ENCODE results near the gene DPCD.
"Not testable (repeated sequence)": the region's sequence is repeated elsewhere in the genome, so short reads cannot be mapped to it uniquely, and the experiment has no call there.

DPCD gene

DNA sequence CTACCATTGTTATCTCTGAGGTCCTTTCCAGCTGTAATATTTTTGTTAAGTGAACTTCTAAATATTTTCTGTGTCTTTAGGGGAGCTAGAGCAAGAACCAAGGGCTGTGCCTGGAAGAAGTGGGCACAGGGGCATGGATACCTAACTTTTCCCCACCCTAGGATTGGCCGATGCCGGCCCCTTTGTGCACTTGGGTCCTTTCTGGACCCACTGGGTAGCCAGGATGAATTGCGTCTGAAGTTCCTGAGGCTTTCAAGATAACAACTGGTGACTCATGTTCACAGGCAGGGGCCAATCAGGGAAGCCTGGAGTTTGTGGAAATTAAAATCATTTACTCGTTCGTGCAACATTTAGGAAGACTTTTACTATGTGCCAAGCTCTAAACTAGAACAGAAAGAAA is 758 bp downstream of the DPCD start:
- DNase-seq, result no peak

DNA sequence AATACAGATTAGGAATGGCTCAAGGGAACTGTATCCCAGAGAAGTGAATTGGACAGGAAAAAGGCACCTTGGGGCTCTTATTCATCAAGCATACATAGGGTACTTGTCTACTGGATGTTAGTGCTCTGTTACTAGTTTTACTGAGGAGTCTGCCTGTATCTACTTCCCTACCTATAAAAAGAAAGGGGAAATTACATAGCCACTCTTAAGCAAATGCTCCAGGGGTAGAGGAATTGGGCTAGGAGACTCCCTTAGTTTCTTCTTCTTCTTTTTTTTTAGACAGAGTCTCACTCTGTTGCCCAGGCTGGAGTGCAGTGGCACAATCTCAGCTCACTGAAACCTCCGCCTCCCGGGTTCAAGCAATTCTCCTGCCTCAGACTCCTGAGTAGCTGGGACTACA is 5.2 kb downstream of the DPCD start:
- not testable (repeated sequence) for DNase-seq

DNA sequence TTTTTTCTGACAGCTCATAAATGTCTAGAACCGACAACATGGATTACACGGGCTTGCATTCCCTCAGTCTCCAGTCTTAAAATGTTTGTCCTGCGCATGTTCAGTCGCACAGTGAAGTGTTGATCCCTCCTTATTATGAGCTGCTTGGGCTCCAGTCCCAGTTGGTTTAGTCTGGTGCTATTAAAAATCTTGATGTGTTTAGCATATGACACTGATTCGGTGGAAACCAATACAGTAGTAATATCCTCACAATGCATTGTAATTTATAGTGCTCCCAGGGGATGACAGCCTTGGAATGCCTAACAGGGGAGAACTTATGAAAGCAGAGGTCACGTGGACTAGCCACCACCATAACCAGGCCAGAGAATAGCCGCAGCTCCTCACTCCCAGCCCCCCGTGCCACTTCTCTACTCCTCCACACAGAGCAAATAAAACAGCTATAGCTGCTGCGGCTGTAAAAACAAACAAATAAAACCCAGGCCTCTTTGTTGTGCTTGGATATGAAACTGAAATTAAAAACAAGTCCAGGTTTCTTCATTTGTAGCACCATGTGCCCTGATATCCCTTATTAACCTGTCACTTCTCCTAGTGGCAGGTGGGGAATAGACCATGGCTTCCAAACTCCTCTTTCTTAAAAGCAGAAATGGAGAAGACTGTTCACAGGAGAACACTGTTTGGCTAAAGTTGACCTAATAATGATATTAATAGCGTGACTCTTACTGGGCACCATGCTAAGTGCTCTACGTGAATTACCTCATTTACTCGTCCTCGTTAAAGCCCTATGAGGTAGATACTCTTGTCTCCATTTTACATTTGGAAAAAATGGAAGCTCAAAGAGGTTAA is 7.7 kb downstream of the DPCD start:
- DNase-seq, result no peak

DNA sequence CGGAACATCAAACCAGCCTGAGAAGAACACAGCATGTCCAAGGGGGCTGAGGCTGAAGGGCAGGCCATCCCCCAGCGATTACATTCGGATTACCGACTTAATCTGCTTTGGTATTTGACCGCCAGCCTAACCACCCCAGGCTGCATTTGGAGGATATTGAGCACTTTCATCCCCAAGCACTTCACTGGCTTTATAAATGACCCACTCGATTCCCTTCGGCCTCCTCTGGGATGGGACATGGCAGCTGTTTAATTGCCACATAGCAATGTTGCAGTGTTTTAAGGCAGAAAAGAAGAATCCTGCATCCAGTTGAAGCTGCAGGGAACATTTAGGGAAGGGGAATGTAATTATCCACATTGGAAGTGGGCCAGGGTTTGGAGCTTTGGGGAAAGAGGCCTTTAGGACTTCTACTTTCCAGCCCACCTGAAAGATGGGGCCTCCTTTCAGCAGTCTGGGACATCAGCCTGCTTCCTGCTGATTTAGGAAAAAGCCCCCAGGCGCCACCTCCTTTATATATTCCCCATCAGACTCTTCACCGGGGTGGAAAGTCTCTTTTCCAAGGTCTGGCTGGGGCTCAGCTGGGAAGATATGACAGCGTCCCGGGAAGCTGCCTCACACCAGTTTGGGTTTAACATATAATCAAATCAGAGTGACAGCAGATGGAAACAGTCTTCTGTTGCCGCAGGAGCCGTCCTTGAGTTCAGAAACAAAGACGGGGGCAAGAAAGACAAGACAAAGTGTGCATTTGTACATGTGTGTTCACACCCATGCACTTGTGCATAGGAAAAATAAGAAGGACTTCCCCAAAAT is 9.2 kb downstream of the DPCD start:
- no peak for DNase-seq

DNA sequence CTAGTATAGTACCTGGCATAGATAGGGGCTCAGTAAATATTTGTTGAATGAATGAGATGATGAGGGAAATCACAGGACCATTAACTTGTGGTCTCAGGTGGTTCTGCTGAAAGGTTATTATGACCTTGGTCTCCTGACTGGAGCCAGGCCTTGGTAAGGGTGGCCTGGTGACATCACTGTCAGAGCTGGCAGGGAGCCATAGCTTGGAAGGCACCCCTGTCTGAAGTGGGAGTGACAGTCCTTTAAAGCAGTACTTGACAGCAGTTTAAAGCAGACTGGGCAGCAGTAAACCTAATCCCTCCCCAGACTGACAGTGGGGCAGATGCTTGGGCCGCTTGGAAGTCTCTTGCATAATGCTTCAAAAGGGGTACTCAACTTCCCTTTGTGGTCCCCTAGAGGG is 13.4 kb downstream of the DPCD start:
- no peak for DNase-seq

DNA sequence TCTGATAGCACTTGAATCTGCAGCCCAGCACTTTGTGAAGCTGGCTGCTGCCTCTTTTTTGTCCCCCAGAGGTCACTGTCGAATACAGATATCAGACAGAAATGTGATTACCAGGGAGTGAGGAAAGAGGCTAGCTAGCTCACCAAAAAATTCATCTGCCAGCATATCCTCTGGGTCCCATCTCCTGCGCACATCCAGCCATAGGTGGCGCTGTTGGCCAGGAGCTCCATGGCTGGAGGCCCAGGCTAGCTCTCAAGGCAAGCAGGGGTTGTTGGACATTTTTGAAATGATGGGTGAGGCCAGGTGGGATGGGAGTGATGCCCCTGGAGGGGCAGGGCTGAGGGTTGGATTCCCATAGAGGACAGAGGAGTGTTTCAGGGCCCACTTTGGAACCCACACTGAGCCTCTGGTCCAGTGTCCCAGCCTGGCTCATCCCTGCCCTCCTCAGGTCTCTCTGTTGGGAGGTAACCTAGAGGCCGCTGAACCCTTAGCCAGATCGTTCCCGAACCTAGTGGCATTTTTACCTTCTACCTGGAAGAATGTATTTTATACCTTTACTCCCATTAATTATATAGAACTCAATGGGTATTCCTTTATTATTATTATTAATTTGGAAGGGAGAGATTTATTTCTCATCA is 14.8 kb downstream of the DPCD start:
- peak; percentile 70 for DNase-seq

DNA sequence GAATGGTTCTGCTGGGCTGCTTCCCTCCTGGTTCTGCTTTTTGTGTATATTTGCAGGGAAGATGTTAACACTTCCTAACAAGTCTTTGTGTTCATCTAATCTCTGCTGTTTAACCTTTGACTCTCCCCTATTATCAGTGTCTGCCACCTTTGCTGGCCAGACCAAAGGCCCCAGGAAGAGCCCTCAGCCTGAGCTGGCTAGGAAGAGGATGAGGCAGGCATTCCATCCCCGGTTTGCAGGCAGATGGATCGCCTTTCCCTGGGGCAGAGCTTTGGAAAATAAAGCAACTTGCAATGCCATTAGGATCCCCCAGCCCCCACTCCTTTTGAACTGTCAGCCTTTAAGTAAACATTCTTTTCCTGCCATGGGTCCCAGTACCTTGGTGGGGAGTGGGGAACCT is 19.0 kb downstream of the DPCD start:
- DNase-seq, result no peak

DNA sequence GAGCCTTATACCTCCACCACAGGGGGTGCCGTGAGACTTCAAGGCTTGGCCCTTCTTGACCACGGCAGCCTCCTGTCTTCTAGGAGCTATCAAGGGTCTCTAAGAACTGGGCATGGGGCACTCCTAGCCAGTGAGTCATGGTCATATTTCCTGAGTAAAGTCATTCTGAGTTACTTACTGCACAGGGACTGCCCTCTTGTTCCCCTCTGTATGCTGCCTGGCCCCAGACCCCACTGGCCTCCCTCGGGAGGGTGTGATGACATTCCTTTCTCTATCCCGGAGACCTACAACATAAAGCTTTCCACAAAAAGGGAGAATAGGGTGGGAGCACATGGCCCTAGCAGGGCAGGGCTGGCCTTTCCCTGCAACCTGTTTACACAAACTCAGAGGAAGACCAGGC is 21.4 kb downstream of the DPCD start:
- DNase-seq, result no peak

DNA sequence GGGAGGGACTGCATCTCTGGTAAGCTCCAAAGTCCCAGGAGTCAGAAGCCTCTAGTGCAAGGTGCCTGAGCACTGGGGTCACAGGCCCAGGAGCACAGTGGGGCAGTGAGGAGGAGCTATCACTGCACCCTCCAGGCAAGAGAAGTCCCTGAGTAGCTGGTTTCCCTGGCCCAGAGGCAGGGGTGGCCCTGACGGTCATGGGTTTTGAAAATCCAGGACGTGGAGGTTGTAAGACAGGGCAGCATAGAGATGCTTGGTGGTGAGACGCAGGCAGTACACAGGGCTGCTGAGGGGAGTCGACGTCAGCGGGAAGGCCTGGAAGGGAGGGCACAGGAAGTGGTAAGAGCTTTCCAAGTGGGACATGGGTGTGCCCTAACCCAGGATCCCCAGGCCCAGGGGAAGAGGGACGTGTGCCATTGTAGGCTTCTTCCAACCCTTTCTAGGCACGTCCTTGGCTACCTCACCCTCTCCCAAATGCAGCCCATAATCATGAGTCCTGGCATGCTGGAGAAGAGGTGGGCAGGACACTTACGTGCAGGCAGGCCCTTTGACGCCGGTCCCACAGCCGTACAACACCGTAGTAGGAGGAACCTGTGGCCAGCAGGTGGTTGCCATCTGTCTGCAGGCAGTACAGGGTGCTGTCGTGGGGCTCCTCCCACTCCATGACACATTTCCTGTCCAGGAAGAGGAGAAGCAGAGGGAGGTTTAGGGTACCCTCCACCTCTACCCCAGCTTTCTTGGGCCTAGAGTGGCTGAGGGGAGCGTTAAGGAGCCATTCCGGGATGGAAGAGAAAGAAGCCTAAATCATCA is 23.2 kb downstream of the DPCD start:
- no peak for DNase-seq

DNA sequence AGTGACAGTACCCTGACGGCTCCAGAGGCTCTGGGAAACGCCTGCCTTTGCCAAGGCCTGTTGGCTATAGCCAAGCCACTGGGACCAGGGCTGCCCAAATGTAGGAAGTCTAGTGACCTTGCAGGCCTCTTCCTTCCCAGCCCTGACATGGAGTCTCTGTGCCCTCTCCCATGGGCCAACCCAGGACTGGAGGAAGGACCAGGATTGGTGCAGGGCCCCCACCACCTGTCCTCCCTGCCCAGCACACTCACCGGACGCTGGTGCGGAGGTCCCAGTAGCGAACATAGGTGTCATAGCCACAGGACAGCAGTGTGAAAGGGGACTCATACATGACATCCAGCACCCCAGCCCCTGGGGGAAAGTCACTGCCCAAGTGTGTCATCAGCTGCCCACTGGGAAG is 24.0 kb downstream of the DPCD start:
- no peak for DNase-seq

DNA sequence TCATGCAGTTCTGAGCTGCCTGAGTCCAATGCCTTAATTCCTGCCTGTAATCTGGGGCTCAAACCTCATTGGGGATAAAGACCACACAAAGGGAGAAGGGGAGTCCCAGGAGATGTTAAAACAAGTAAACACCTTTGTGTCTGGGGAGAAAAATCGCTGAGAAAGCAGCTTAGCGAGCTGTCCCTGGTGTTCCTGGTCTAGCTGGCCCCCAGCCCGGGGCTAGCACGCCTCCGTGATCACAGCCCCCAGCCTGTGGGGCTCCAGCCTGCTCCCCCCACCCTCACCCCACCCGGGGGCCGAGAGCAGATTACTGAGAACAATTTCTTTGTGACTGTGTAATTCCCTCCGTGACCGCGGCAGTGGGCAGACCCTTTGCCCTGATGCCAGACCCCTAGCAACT is 24.8 kb downstream of the DPCD start:
- no peak for DNase-seq

DNA sequence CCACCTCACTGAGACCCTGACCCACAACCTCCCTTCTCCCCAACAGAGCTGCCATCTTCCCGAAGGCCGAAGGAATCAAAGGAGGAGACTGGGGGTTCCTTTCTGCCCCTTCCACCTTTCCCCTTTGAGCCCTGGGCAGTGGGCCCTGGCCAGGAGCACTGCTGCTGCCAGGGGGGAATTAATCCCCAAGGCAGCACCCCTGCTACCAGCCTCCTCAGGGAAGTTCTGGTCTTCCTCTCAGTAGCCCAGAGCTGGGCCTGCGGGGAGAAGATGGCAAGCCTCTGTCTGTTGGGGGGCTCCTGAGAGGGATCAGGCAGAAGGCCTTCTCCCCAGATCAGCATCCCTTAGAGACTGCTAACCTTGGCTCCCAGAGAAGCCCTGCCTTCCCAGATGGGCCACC is 25.5 kb downstream of the DPCD start:
- no peak for DNase-seq

DNA sequence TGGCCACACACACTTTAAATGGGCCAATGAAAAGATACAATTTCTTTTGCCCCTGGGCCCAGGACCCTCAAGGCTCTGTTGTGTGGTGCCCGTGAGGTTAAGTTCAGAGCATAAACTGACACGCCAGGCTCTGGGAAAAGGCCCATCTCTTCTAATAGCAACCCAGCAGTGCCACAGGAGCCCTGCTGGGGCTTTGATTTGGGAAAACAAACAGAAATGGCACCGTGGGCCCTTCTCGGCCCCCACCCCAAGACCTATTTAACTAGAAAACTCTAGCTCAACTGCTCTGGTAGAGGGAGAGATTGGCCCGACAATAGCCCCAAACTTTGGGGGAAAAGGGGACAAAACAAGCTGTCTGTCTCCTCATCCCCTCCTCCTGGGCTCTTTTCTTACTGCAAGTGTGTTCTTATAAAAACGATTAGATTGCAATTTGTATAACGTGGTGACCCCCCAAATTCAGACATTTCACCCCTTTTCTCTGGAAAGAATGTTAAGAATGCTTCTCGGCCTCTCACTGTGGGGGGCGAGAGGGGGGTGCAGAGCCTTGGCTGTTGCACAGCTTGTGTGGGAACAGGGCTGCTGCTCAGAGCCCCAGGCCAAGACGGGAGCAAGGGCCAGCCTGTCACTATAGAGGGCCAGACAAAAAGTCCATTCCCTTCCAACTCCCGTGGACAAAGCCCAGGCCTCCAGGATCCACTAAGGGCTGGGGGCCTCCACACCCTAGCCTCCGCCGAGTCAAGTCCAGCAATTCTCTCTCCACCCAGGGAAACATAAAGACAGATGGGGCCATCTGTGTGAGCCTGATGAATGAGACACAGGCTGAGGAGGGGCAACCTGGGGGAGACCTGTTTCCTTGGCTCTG is 26.8 kb downstream of the DPCD start:
- DNase-seq, result no peak

DNA sequence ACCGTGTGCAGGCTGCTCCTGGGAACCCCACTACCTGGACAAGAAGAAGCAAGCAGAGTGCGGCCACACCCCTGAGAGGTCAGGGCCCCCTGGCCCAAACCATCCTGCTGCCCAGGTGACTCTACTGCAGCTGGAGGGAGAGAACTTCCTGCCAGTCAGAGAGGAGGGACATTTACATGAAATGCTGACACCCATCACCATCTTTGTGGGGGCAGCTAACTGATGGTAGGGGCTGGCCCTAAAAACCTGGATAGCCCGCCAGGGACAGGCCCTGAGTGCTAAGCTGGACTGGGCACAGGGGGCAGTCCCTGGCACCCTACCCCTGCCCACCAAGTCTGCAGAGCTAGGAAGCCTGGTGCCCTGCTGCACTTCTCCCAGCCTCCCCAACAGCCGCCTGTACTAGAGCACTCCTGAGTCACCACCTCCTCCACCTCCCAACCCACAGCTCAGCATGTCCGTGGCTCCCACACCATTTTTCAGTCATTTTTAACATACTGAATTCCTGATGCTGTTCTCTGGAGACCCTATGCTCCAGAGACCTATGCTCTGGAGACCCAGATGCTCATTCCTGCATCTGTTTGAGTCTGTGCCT is 27.5 kb downstream of the DPCD start:
- DNase-seq, result no peak

DNA sequence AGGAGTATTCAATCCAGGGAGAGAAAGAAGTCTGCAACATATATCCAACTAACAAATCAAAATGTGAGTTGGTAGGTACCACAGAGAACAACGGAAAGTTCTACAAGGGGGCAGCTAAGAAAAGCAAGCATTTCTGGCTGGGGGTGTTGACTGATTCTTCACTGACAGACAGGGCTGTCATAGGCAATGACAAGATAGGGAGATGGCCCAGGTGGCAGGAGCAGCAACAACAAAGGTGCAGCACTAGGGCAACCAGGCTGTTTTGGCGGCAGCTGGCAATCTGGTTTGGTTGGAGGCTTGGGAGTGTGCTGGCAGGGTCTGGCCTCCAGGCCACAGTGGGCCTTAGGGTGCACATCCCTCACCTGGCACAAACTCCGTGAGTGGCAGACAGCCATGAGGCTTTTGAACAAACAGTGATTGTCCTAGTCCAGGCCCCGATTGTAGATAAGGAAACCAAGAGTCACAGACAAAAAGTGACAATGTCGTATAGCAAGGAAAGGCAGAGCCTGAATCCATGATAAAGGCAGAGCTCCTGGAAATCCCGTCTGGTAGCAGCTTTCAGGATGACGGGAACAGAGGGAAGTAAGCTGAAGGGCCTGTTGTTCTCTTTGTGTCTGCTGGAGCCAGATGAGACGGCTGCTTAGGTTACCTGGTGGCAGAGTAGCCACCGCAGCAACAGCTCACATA is 28.4 kb downstream of the DPCD start:
- no peak for DNase-seq

DNA sequence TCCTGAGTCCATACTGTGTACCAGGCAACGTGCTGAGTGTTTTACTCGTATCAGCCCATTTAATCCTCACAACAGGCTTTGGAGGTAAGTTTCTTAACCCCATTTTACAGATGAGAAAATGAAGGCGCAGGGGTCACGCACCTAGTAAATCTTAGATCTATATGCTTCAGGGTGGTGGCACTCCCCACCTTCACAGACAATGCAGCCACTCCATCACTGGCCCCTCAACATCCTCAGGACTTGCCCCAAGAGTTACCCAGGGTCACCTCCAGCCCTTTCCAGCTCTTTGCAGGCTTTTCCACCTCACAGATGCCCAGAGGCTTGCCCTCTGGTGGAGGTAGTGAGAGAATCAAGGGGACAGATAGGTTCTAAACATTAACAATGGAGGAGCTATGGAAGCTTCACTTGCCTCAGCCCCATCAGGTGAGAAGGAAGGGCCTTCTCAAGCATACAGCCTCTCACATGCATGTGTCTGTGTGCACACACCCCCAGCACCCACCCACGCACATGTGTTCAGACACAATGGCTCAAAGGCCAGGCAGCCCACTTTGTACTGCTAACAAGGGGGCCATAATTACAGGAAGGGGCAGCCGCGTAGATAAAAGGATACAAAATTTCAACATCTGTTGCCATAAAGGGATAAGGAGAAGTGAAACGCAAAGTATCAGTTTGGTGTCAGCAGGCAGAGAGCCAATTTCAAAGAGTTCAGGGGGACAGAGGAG is 29.1 kb downstream of the DPCD start:
- DNase-seq, result no peak

DNA sequence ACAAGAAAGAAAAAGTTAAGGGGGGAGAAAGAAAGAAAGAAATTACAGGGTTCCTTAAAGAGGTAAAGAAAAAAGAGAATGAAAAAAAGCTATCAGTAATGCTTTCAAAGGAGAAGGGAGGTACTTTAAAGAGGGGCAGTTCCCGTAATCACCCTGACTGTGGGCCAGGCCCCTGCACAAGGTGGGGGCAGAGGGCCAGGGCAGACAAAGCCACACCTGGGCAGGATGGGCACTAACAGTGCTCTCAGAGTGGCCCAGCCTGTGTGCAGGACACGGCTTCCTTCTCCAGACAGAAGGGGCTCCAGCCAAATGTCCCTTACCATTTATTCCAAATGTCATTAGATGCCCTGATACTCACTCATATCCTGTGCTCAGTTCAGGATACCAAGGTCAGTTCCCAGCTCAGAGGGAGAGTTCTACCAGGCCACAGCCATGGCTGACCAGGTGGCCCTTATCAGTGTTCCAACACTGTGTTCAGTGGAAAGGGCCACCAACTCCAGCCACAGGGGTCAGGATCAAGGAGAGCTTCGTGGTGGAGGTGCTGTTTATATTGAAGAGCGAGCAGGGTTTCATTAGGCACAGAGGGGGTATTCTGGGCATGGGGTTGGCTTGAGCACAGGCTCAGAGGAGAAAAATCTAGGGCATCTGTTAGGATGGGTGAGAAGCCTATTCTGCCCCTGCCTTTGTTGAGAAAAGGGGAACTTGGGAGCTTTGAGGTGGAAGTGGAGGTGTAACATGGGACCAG is 29.9 kb downstream of the DPCD start:
- no peak for DNase-seq

DNA sequence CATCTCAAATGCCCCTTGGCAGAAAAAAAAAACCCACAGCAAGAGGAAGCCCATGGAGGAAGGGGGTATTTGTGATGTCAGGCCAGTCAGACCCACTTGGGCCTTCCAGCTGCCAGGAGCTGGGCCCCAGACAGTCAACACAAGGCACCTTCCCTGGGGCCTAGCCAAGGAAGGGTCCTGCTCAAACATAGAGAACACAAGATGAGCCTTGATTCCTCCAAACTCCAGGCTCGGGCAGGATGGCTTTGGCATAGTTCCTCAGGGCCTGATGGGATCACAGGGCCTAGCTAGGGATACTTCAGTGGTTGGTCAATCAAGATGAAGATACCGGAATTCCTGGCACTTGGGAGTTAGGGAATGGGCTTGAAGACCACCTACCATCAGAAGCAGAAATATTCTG is 30.8 kb downstream of the DPCD start:
- DNase-seq, result no peak

DNA sequence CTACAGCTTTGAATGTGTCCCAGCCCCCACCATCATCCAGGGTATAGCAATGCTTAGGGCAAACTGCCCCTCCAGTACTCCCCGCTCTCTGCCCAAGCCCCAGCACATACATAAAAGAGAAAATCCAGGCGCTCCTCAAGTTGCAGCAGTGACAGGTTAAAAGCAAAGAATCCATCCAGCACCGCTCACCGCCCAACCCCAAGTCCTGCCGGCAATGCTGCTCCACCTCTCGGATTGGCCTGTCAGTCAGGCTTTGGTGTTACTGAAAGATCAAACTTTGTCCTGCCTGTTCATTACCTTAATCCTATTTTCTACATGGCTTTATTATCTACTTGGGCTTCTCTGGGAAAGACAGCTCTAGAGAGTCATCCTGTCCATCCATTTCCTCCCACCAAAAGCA is 31.9 kb downstream of the DPCD start:
- DNase-seq, result no peak

DNA sequence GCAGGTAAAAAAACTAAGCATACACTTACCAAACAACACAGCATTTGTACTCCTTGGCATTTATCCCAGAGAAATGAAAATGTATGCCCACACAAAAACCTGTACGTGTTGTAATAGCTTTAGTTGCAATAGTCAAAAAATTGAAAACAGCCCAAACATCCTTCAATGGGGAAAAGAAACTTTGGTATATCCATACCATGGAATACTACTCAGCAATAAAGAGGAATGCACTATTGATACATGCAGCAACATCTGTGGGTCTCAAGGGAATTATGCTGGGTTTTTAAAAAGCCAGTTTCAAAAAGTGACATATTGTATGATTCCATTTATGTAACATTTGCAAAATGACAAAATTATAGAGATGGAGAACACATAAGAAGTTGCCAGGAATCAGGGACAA is 35.4 kb downstream of the DPCD start:
- no peak for DNase-seq
